Fibroblast of the aortic adventitia (primary cell): ENCODE data around the gene MPPED2. TPM values are rescaled to one million over a fixed set of nuclear protein-coding genes. Genes with fewer than 3 reads are reported as not detected.

Experiments
- DNase-seq: peaks from one replicate; pipeline ENCODE4 v3.0.0-alpha.2; 2010; ENCODE audit warnings: low read depth
- H3K4me3 ChIP-seq: 2 replicates; pipeline ENCODE4 v1.5.1; 2011; ENCODE audit warnings: low read depth, mild to moderate bottlenecking, control low read depth, low read length, moderate library complexity
- CTCF ChIP-seq: IDR thresholded peaks from 2 replicates; pipeline ENCODE4 v1.5.1; 2011; ENCODE audit warnings: mild to moderate bottlenecking, low read length, control low read depth, inconsistent platforms; ENCODE audit not compliant: insufficient read depth
- total RNA-seq: library from RNA; depleted of rRNA; stranded (reverse); fragments of >200 nt; gene quantifications from 2 replicates; pipeline ENCODE4 v1.2.3, GENCODE V29; 2012; ENCODE audit warnings: low replicate concordance

MPPED2 gene
- total RNA-seq, 1 donor: 0.18 TPM

GRCh38 chr11:30552839-30553238, 33.3 kb downstream of the MPPED2 start:
- TF ChIP-seq CTCF: no peak
- no peak for DNase-seq
- no peak overlapping the region for H3K4me3 ChIP-seq

GRCh38 chr11:30550022-30550542, 36.1 kb downstream of the MPPED2 start:
- no peak for TF ChIP-seq CTCF
- no peak for DNase-seq
- H3K4me3 ChIP-seq: no peak overlapping the region

GRCh38 chr11:30549565-30549964, 36.6 kb downstream of the MPPED2 start:
- DNase-seq: no peak
- H3K4me3 ChIP-seq: no peak overlapping the region
- no peak for TF ChIP-seq CTCF

GRCh38 chr11:30546334-30546733, 39.8 kb downstream of the MPPED2 start:
- no peak for DNase-seq
- no peak overlapping the region for H3K4me3 ChIP-seq
- no peak for TF ChIP-seq CTCF

- H3K4me3 ChIP-seq: no peak overlapping the region
- no peak for DNase-seq
- TF ChIP-seq CTCF: no peak
These were observed 40.6 kb downstream of the MPPED2 start for GRCh38 chr11:30545507-30545906.

- TF ChIP-seq CTCF: no peak
- DNase-seq: no peak
- no peak overlapping the region for H3K4me3 ChIP-seq
These were observed 43.1 kb downstream of the MPPED2 start for GRCh38 chr11:30543066-30543465.

- no peak for TF ChIP-seq CTCF
- no peak overlapping the region for H3K4me3 ChIP-seq
- DNase-seq: no peak
These were observed 45.4 kb downstream of the MPPED2 start for GRCh38 chr11:30540781-30541180.
